HepG2 (cell line): ENCODE measurements around the gene SNX21. TPM values are rescaled to one million over a fixed set of nuclear protein-coding genes. Genes with fewer than 3 reads are reported as not detected.

ENCODE experiments used
- ATAC-seq: fragments of 200-7000 bp; cut with Tn5 transposase; 3 replicates; pipeline ENCODE4 v1.9.1; 2020; ENCODE audit warnings: mild to moderate bottlenecking, moderate library complexity
- BruUV-seq: library from RNA; stranded (reverse); fragments of 400-500 nt; replicated peaks from 2 replicates; lab custom pipeline; 2021; lab: Mats Ljungman, UMichigan
- CTCF ChIA-PET: fragments of 300-600 bp; formaldehyde crosslinking; extraction: SDS; loops from one replicate; lab custom pipeline; 2021; ENCODE audit warnings: low total read pairs, inconsistent platforms, low intra/inter-chr PET ratio; lab: Yijun Ruan, JAX
- POLR2A ChIA-PET: fragments of 350-600 bp; sonication (Branson Sonifier 250); formaldehyde crosslinking; loops from one replicate; lab custom pipeline; 2020; ENCODE audit warnings: antibody characterized with exemption, inconsistent platforms; lab: Yijun Ruan, JAX
- DNase-seq: peaks from one replicate; pipeline ENCODE4 v3.0.0-alpha.2; 2015; ENCODE audit warnings: low spot score
- FAIRE-seq: peaks from 3 replicates; lab custom pipeline; 2011; peaks lifted over from hg19 to GRCh38; lab: Jason Lieb, UNC
- H2AFZ ChIP-seq: one replicate; pipeline ENCODE4 v1.6.1; 2011; ENCODE audit warnings: low read length, inconsistent platforms
- H3K27ac ChIP-seq: fragments of 300-600 bp; 3 replicates; pipeline ENCODE4 v1.8.0; 2011; ENCODE audit warnings: mixed run types, mild to moderate bottlenecking, mixed read lengths, low read length, inconsistent platforms; ENCODE audit not compliant: insufficient read depth; ENCODE audit errors: extremely low read length
- H3K27me3 ChIP-seq, 2 experiments: fragments of 200-600 bp in 1 of 2; 2 replicates in 1 of 2; 3 replicates in 1 of 2; pipeline versions ENCODE4 v1.6.0 to v1.8.0; 2011; ENCODE audit warnings: low read length in 2 of 2, mild to moderate bottlenecking in 2 of 2, moderate library complexity in 2 of 2, inconsistent platforms in 1 of 2; ENCODE audit not compliant: insufficient read depth in 2 of 2, control insufficient read depth in 1 of 2
- H3K36me3 ChIP-seq, 2 experiments: fragments of 200-600 bp in 1 of 2; replicated peaks in 1 of 2; 2 replicates in 1 of 2; 3 replicates in 1 of 2; pipeline versions ENCODE4 v1.5.1 to v1.8.0; 2011; ENCODE audit warnings: low read length in 2 of 2, inconsistent platforms in 1 of 2; ENCODE audit not compliant: insufficient read depth in 2 of 2, control insufficient read depth in 1 of 2
- H3K4me1 ChIP-seq: 2 replicates; pipeline ENCODE4 v1.5.1; 2012; ENCODE audit warnings: low read length, inconsistent platforms; ENCODE audit not compliant: insufficient read depth
- H3K4me2 ChIP-seq: 2 replicates; pipeline ENCODE4 v1.6.0; 2011; ENCODE audit warnings: low read depth, low read length, inconsistent platforms
- H3K4me3 ChIP-seq, 3 experiments: fragments of 200-600 bp in 1 of 3; sonication (generic), shearing (Covaris generic) in 1 of 3; replicated peaks in 1 of 3; 2 replicates each; pipeline ENCODE4 v1.5.1; 2011 to 2016; ENCODE audit warnings: low read length in 3 of 3, inconsistent platforms in 2 of 3, low read depth in 2 of 3, mild to moderate bottlenecking in 2 of 3, control low read depth in 1 of 3, mixed read lengths in 1 of 3; ENCODE audit not compliant: insufficient read depth in 1 of 3
- H3K79me2 ChIP-seq: one replicate; pipeline ENCODE4 v1.6.1; 2011; ENCODE audit warnings: low read length, inconsistent platforms; ENCODE audit not compliant: insufficient read depth
- H3K9ac ChIP-seq: 2 replicates; pipeline ENCODE4 v1.6.0; 2011; ENCODE audit warnings: mild to moderate bottlenecking, low read depth, low read length, inconsistent platforms; ENCODE audit not compliant: insufficient read depth
- H3K9me3 ChIP-seq: 2 replicates; pipeline ENCODE4 v1.5.1; 2012; ENCODE audit warnings: mild to moderate bottlenecking, low read length
- H4K20me1 ChIP-seq: 2 replicates; pipeline ENCODE4 v1.6.0; 2011; ENCODE audit warnings: inconsistent platforms, mild to moderate bottlenecking, low read length, moderate library complexity; ENCODE audit not compliant: insufficient read depth
- GATAD1 ChIP-seq: IDR thresholded peaks from 2 replicates; pipeline ENCODE4 v1.6.1; 2016; ENCODE audit warnings: missing genetic modification reagents, missing compliant biosample characterization
- HOMEZ ChIP-seq: IDR thresholded peaks from 2 replicates; pipeline ENCODE4 v1.6.1; 2016; ENCODE audit warnings: low read depth
- MYNN ChIP-seq: sonication (generic); formaldehyde crosslinking; IDR thresholded peaks from 2 replicates; pipeline ENCODE4 v1.4.0; 2020; ENCODE audit warnings: mild to moderate bottlenecking, low read depth, missing genetic modification reagents
- RBFOX2 ChIP-seq: fragments of 200-400 bp; formaldehyde crosslinking; IDR thresholded peaks from 2 replicates; pipeline ENCODE4 v1.6.1; 2017; ENCODE audit warnings: low read depth, mild to moderate bottlenecking, low read length
- ZNF124 ChIP-seq: sonication (generic); formaldehyde crosslinking; IDR thresholded peaks from 2 replicates; pipeline ENCODE4 v1.4.0; 2020; ENCODE audit warnings: missing genetic modification reagents
- ZNF160 ChIP-seq: sonication (generic); formaldehyde crosslinking; IDR thresholded peaks from 2 replicates; pipeline ENCODE4 v1.8.0; 2022; ENCODE audit warnings: mild to moderate bottlenecking, inconsistent platforms, missing genetic modification reagents
- ZNF563 ChIP-seq: sonication (generic); formaldehyde crosslinking; IDR thresholded peaks from 2 replicates; pipeline ENCODE4 v1.8.0; 2022; ENCODE audit warnings: mild to moderate bottlenecking, moderate library complexity, missing genetic modification reagents
- WGBS: methylation state at CpG from one replicate; pipeline ENCODE4 v1.1.6; 2017; ENCODE audit warnings: low lambda C conversion rate; 5-methylcytosine and 5-hydroxymethylcytosine counted together
- in situ Hi-C: cut with HindIII; loops from 2 replicates; pipeline ENCODE4 v1.10.0; 2017; ENCODE audit warnings: low pct_unique_long_range_greater_than_20kb; ENCODE audit not compliant: extremely low pct_ligation_motif_present
- intact Hi-C: fragments of 100-400 bp; cut with micrococcal nuclease; formaldehyde crosslinking; loops from one replicate; pipeline ENCODE4 v1.10.0; 2022; ENCODE audit not compliant: unreplicated experiment
- polyA plus RNA-seq, 8 experiments: library from polyadenylated mRNA; depleted of rRNA in 3 of 8; stranded (reverse) in 7 of 8; unstranded in 1 of 8; fragments of >200 nt; fragmentation: Illumina TruSeq in 4 of 8; extraction: Trizol in 4 of 8; gene quantifications; 2 replicates each; pipeline versions ENCODE4 v1.2.1 to v1.2.3, GENCODE V29; 2011 to 2016; ENCODE audit warnings: low read depth in 4 of 8, missing spikeins in 1 of 8, mixed read lengths in 1 of 8; ENCODE audit not compliant: insufficient read depth in 1 of 8
- total RNA-seq, 5 experiments: library from RNA; depleted of rRNA; stranded (reverse); fragments of >200 nt; fragmentation: Illumina TruSeq; extraction: Trizol; gene quantifications; 2 replicates each; pipeline ENCODE4 v1.2.3, GENCODE V29; 2016; ENCODE audit warnings: low read depth in 1 of 5

The SNX21 gene
- total and polyA plus RNA-seq, 2 of the 13 experiments (the other 11 are each of a cell fraction or from before 2014, with no cell fraction given): 7.7 to 12.8 TPM

- ATAC-seq: no peak
- Histone ChIP-seq H3K9ac (no peak overlapping the region), H3K4me1 (peaks cover 8% of the 10 kb centered on the region), H3K27me3 (no peaks in the 10 kb centered on the region)
- POLR2A ChIA-PET: interaction anchor here (1.8 to 2.7 kb wide), 2 partner anchors 18 to 39 kb away, joined by 8 to 17 read pairs; partner anchors contain the start of genes CTSA, NEURL2 and SNX21
- TF ChIP-seq ZNF563 (CRISPR knock-in tag) (no peak), RBFOX2 (peak; percentile 30; the same call in 1 of the 2 replicates)
- TF ChIP-seq, all 625 proteins: peak for 1
- Histone ChIP-seq H3K4me3 (no peak overlapping the region), H3K27ac (no peak overlapping the region), H3K36me3 (peaks cover 2 to 5% of the 10 kb centered on the region in 2 experiments; a peak in 2 of 5 replicates), H3K79me2 (peaks cover under 1% of the 10 kb centered on the region), H3K9me3 (no peaks in the 10 kb centered on the region), H3K4me2 (no peak overlapping the region), H2AFZ (no peak overlapping the region), H4K20me1 (no peaks in the 10 kb centered on the region)
- DNase-seq (no peak), FAIRE-seq (no peak)
- CTCF ChIA-PET: no interaction called here
- in situ Hi-C loops (no loop called here), intact Hi-C loops (no loop called here)
- no TSS peak for BruUV-seq
Observed at GRCh38 chr20:45851501-45851900, 17.9 kb downstream of the SNX21 start.

GRCh38 chr20:45852326-45852725, 18.7 kb downstream of the SNX21 start:
- POLR2A ChIA-PET: interaction anchor here (1.1 to 2.7 kb wide), 4 partner anchors 11 to 39 kb away, joined by 3 to 17 read pairs (median 6); partner anchors contain the start of genes CTSA, NEURL2 and SNX21
- in situ Hi-C loops: no loop called here
- FAIRE-seq: no peak

More at GRCh38 chr20:45852326-45852725, 18.7 kb downstream of the SNX21 start:
- no peaks in the 10 kb centered on the region for H4K20me1 ChIP-seq
- H3K9me3 ChIP-seq: no peaks in the 10 kb centered on the region
- peaks cover 4% of the 10 kb centered on the region for H3K79me2 ChIP-seq
- no peak for TF ChIP-seq HOMEZ (CRISPR knock-in tag)
- TF ChIP-seq MYNN (CRISPR knock-in tag): no peak
- no peak for TF ChIP-seq ZNF160 (CRISPR knock-in tag)
- TF ChIP-seq ZNF124 (CRISPR knock-in tag): no peak
- TF ChIP-seq GATAD1: no peak
- intact Hi-C loops: no loop called here
- H3K27ac ChIP-seq: no peak overlapping the region
- ATAC-seq (no peak), DNase-seq (no peak)
- no peak overlapping the region for H2AFZ ChIP-seq
- 97% methylated on average over 6 of the region's 6 CpGs for WGBS
- no peaks in the 10 kb centered on the region for H3K27me3 ChIP-seq
- H3K4me1 ChIP-seq: peaks cover 11% of the 10 kb centered on the region
- H3K4me2 ChIP-seq: no peak overlapping the region
- no peak overlapping the region for H3K9ac ChIP-seq
- no TSS peak for BruUV-seq
- H3K36me3 ChIP-seq: peaks cover 0 to 2% of the 10 kb centered on the region in 2 experiments; a peak in 1 of 5 replicates
- H3K4me3 ChIP-seq: no peak overlapping the region
- CTCF ChIA-PET: no interaction called here
